M059J (cell line): ENCODE measurements around the gene RFPL3. TPM values are rescaled to one million over a fixed set of nuclear protein-coding genes. Genes with fewer than 3 reads are reported as not detected.

ENCODE experiments used
- total RNA-seq: library from RNA; depleted of rRNA; stranded (reverse); fragments of >200 nt; shearing (Covaris generic); gene quantifications from 2 replicates; pipeline ENCODE4 v1.2.3, GENCODE V29; 2014; rRNA removed

Gene RFPL3
- total RNA-seq, 1 experiment from 2014 or later: not detected

Other genes with a start within 250 kb of the RFPL3 start
- gene C22orf42, start 198.6 kb upstream of the RFPL3 start, total RNA-seq: not detected in 2 replicates
- not detected in 2 replicates for gene RFPL2, start 152.8 kb upstream of the RFPL3 start, total RNA-seq
- gene SLC5A4, start 102.5 kb upstream of the RFPL3 start, total RNA-seq: not detected in 2 replicates
- gene RTCB, start 54.4 kb downstream of the RFPL3 start, total RNA-seq: 86.3 and 93.2 TPM in 2 replicates
- gene BPIFC, start 106.6 kb downstream of the RFPL3 start, total RNA-seq: not detected in 2 replicates
- gene FBXO7, start 116.9 kb downstream of the RFPL3 start, total RNA-seq: 84.5 and 91.6 TPM in 2 replicates